ENCODE measurements around the gene ULK4. TPM values are rescaled to one million over a fixed set of nuclear protein-coding genes. Genes with fewer than 3 reads are reported as not detected.

ULK4 gene
- total RNA-seq, 1 donor from 2014 or later, result 18.6 TPM

- Mint-ChIP-seq H3K36me3 (ENCODE audit: low read depth) (peaks cover 49% of the 10 kb centered on the region), H3K27ac (no peak overlapping the region), H3K9me3 (no peaks in the 10 kb centered on the region), H3K4me1 (peaks cover 56% of the 10 kb centered on the region), H3K4me3 (no peak overlapping the region), H3K27me3 (no peaks in the 10 kb centered on the region)
- ATAC-seq (ENCODE audit: low read depth), result no peak
- POLR2A ChIA-PET, result interaction anchor here (1.0 to 1.5 kb wide), 2 partner anchors 23 to 24 kb away, joined by 3 to 12 read pairs; partner anchors contain the start of gene CTNNB1
- CTCF ChIA-PET, result no interaction called here
- DNase-seq, result no peak
- intact Hi-C loops (cut with micrococcal nuclease), result no loop called here
- no peak for TF ChIP-seq CTCF (IDR thresholded peaks at IDR 0.05)
Measured at GRCh38 chr3:41223078-41223477, 738.8 kb downstream of the ULK4 start.

DNA sequence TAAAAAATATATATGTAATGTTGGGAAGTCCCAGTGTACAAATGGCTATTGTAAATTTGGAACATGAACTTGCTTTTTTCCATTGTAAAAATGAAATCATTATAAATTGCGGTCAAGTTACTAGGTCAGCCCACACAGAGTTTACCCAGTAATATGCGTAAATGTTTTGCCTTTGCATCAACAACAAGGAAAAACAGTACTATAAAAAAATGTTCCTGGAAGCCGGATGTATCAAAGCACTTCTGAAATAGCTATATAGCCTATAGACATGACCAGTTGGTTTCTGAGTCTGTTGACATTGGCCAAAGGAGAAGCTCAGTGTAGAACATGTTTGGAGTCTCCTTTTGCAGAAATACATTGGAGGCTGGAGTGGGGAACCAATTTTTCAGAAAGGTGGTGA is 739.4 kb downstream of the ULK4 start:
- ATAC-seq (ENCODE audit: low read depth) (no peak), DNase-seq (no peak)
- Mint-ChIP-seq H3K4me3 (no peak overlapping the region), H3K27me3 (no peaks in the 10 kb centered on the region), H3K9me3 (no peaks in the 10 kb centered on the region), H3K4me1 (peaks cover 55% of the 10 kb centered on the region), H3K36me3 (ENCODE audit: low read depth) (peaks cover 43% of the 10 kb centered on the region), H3K27ac (no peak overlapping the region)
- intact Hi-C loops (cut with micrococcal nuclease), result no loop called here
- ChIA-PET CTCF (no interaction called here), POLR2A (interaction anchor here (1.0 kb wide), 1 partner anchor 24 kb away, joined by 3 read pairs; the partner anchor contains the start of gene CTNNB1)
- TF ChIP-seq CTCF (IDR thresholded peaks at IDR 0.05), result no peak

DNA sequence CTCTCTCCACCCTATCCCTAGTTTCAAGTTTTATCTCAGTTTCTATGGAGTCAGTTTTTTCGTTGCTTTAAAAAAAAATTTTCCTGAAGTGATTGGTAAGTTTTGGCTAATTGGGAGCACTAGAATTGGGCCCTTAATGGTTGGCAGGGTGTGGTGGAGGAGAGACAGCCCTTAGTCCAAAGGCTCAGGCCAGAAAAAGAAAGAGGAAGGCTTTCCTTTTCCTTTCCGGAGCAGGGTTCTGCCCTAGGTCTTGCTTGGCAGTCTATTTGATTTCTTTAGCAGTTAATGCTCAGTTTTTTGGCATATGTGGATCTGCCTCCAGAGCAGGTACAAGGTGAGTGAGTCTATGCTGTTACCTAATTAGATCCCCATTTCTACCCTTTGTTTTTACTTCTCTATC is 739.9 kb downstream of the ULK4 start:
- intact Hi-C loops (cut with micrococcal nuclease), result no loop called here
- H3K9me3 Mint-ChIP-seq, result no peaks in the 10 kb centered on the region
- ATAC-seq (ENCODE audit: low read depth) (no peak), DNase-seq (no peak)
- H3K4me3 Mint-ChIP-seq, result no peak overlapping the region
- peaks cover 39% of the 10 kb centered on the region for H3K36me3 Mint-ChIP-seq (ENCODE audit: low read depth)
- H3K27ac Mint-ChIP-seq, result no peak overlapping the region
- POLR2A ChIA-PET, result interaction anchor here (1.0 kb wide), 1 partner anchor 23 kb away, joined by 3 read pairs; the partner anchor contains the start of gene CTNNB1
- no peak for TF ChIP-seq CTCF (IDR thresholded peaks at IDR 0.05)
- CTCF ChIA-PET, result no interaction called here
- H3K4me1 Mint-ChIP-seq, result peaks cover 58% of the 10 kb centered on the region
- H3K27me3 Mint-ChIP-seq, result no peaks in the 10 kb centered on the region

DNA sequence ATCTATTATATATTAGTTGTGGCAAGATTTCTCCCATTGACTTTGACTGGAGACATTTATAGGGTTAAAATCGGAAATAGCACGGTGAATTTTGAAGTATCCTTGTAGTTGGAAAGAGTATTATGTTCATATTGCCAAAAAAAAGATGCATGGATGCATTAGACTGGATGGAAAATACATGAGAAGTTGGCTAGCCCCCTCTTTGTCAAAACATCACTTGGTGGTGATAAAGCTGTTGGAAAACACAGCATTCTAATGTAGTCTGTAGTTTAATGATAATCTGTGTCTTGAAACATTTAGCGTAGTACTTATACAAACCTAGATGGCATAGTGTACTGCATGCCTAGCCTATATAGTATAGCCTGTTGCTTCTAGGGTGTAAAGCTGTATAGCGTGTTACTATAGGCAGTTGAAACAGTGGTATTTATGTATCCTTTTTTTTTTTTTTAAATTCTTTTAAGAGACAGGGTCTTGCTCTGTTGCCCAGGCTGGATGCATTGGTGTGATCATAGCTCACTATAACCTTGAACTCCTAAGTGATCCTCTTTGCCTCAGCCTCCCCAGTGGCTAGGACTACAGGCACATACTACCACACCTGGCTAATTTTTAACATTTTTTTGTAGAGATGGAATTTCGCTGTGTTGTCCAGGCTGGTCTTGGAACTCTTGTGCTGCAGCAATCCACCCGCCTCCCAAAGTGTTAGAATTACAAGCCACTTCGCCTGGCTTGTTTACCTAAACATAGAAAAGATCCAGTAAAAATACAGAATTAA is 740.8 kb downstream of the ULK4 start:
- ChIA-PET POLR2A (interaction anchor here (0.6 to 0.9 kb wide), 2 partner anchors 21 to 911 kb away, joined by 3 to 4 read pairs; no protein-coding TSS in a partner anchor), CTCF (no interaction called here)
- Mint-ChIP-seq H3K4me1 (peaks cover 62% of the 10 kb centered on the region), H3K27me3 (no peaks in the 10 kb centered on the region), H3K27ac (no peak overlapping the region), H3K36me3 (ENCODE audit: low read depth) (peaks cover 30% of the 10 kb centered on the region), H3K9me3 (no peaks in the 10 kb centered on the region), H3K4me3 (no peak overlapping the region)
- intact Hi-C loops (cut with micrococcal nuclease), result no loop called here
- ATAC-seq (ENCODE audit: low read depth) (no peak), DNase-seq (no peak)
- TF ChIP-seq CTCF (IDR thresholded peaks at IDR 0.05), result no peak

- Mint-ChIP-seq H3K4me1 (peaks cover 77% of the 10 kb centered on the region), H3K27ac (no peak overlapping the region)
- CTCF ChIA-PET, result no interaction called here
Measured at GRCh38 chr3:41219424-41219823, 742.5 kb downstream of the ULK4 start.

More at GRCh38 chr3:41219424-41219823, 742.5 kb downstream of the ULK4 start:
- POLR2A ChIA-PET, result interaction anchor here (2.3 kb wide), 1 partner anchor 20 kb away, joined by 5 read pairs; the partner anchor contains the start of gene CTNNB1
- H3K27me3 Mint-ChIP-seq, result no peaks in the 10 kb centered on the region
- H3K9me3 Mint-ChIP-seq, result no peaks in the 10 kb centered on the region
- H3K4me3 Mint-ChIP-seq, result no peak overlapping the region
- TF ChIP-seq CTCF (IDR thresholded peaks at IDR 0.05), result no peak
- ATAC-seq (ENCODE audit: low read depth) (no peak), DNase-seq (no peak)
- H3K36me3 Mint-ChIP-seq (ENCODE audit: low read depth), result peaks cover 14% of the 10 kb centered on the region
- intact Hi-C loops (cut with micrococcal nuclease), result no loop called here
